Brain pericyte (primary cell): ENCODE results near the gene HORMAD2.

Experiments used
- DNase-seq: peaks from one replicate; pipeline ENCODE4 v3.0.0-alpha.2; 2012; ENCODE audit warnings: low read depth, low spot score

HORMAD2 gene

GRCh38 chr22:30161051-30161469 lies 80.8 kb downstream of the HORMAD2 start:
- DNase-seq: no peak

GRCh38 chr22:30167296-30167695 lies 87.0 kb downstream of the HORMAD2 start:
- no peak for DNase-seq

GRCh38 chr22:30167734-30168133 lies 87.5 kb downstream of the HORMAD2 start:
- DNase-seq: no peak

DNA sequence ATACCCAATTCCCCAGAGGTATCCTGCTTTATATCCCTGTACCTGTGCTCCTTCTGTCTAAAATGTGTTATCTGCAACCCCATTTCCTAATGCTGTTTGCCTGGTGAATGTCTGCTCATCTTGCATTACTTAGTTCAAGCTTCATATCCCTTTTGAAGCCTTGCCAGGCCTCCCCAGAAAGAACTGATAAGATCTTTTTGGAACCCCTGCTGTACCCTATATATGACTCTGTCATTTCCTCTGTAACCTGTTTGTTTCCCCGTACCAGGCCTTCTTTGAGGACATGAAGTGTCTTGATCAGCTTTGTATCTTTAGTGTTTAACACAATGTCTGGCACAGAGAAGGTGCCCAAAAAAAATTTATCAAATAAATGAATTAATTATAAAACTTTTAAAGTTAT lies 88.7 kb downstream of the HORMAD2 start:
- no peak for DNase-seq

GRCh38 chr22:30170129-30170528 lies 89.9 kb downstream of the HORMAD2 start:
- DNase-seq: no peak

DNA sequence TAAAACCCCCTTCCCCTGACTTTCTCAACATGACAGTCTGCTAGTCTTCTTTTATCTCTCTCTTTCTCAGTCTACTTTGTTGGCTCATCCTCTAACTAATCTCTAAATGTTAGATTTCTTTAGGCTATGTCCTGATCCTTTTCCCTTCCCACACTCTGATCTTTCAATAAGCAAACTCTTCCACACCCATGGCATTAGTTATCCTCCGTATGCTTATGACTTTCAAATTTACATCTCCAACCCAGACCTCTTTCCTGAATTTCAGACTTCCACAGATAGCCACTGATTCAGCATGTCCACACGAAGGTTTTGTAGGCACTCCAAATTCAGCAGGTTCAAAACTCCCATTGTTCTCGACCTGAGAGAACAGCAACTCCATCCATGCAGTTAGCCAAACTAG lies 90.7 kb downstream of the HORMAD2 start:
- no peak for DNase-seq

DNA sequence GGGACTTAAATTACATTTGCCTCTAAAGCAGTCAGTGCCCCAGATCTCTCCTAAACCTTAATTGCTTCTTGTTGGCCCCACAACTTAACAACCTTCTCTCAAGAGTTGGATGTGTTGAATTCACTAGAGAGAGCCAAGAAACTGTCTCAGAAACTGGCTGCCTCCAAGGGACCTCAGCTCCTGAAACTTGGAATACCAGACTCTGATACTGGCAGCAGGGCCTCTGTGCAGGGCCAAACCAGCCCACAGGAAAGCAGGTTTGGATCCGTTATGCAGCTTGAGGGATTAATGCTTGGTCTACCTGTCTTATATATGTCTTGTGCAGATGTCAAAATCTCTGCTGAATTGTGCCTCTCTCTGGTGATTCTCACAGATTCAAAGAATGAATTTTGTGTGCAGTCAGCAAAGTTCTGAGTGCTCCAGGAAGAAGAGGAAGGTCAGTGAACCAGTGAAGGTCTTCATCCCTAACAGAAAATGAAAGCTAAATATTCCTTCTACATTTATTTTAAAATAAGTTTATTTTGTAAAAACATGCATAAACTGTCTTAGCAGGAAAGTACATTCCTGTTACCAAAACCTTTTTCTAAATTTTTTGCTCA lies 95.5 kb downstream of the HORMAD2 start:
- DNase-seq: no peak

DNA sequence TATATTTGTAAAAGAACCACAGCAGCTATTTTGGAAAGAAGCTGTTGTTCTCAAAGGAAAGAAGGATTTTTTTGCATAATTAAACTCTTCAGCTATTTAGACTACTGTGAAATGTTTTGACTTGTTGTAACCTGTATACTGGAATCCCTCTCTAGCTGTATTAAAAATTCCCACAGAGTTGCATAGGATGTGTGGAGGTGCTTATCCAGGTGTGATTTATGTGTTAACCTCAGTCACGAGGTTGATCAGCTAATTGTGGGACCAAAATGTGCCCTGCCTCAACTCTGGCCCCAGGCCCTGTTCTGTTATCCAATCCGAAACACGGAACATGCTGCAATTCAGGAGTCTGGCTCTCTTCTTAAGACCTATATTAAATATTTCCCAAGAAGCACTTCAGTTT lies 96.2 kb downstream of the HORMAD2 start:
- DNase-seq: no peak

DNA sequence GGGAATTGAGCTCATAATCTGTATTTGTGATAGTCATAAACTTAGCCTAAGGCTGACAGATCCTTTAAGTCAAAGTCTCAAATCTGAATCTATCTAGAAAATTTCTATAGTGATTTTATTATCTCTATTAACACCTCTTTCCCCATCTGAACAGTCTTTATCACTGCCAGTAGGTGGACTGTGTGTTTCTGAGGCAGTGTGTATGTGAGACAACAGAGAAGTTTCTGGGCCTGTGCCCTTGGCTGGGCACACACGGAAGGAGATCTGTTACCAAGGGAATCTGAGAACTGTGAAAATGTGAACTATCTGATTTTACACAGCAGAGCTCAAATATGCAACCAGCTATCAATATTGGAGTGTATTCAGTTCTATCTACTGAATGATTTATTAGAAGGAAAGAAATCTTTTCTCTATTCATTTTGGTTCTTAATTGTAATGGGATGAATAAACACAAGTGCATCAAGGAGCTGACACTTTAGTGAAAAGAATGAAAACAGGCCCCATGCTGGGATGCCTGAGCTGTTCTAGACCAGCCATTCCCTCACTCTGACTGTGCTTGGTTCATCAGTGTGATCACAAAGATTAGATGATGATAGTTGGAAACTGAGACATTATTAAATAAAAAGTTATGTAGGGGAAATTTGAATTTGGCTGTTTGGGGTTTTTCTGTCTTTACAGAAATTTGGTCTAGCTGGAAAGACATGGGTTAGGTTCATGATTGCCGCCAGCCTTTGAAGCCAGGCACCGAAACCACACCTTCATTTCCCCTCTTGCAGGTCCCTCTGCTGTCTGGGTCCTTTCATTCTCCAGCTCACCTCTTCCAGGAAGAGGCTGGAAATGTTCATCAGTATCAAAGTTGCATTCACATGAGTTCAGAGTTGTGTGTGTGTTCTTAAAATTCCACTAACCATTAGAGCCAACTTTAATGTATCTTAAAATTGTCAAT lies 98.2 kb downstream of the HORMAD2 start:
- DNase-seq: no peak

DNA sequence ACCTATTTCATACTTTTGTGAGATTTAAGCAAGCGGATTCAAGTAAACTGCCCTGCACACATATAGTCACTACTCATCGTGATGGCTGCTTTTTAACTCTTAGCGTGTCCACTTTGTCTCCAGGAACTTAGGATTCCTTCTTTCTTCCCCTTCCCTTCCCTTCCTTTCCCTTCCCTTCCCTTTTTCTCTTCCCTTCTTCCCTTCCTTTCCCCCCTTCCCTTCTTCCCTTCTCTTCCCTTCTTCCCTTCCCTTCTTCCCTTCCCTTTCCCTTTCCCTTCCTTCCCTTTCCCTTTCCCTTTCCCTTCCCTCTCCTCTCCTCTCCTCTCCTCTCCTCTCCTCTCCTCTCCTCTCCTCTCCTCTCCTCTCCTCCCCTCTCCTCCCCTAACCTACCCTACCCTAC lies 100.4 kb downstream of the HORMAD2 start:
- DNase-seq: no peak

GRCh38 chr22:30181459-30182349 lies 101.4 kb downstream of the HORMAD2 start:
- DNase-seq: no peak

- DNase-seq: no peak
Measured at GRCh38 chr22:30182350-30182745, 102.1 kb downstream of the HORMAD2 start.

GRCh38 chr22:30182815-30183214 lies 102.6 kb downstream of the HORMAD2 start:
- no peak for DNase-seq

GRCh38 chr22:30183271-30183670 lies 103.0 kb downstream of the HORMAD2 start:
- DNase-seq: no peak

GRCh38 chr22:30183861-30184278 lies 103.6 kb downstream of the HORMAD2 start:
- no peak for DNase-seq

- DNase-seq: no peak
Measured at GRCh38 chr22:30185129-30185528, 104.9 kb downstream of the HORMAD2 start.

- no peak for DNase-seq
Measured at GRCh38 chr22:30185549-30185948, 105.3 kb downstream of the HORMAD2 start.

DNA sequence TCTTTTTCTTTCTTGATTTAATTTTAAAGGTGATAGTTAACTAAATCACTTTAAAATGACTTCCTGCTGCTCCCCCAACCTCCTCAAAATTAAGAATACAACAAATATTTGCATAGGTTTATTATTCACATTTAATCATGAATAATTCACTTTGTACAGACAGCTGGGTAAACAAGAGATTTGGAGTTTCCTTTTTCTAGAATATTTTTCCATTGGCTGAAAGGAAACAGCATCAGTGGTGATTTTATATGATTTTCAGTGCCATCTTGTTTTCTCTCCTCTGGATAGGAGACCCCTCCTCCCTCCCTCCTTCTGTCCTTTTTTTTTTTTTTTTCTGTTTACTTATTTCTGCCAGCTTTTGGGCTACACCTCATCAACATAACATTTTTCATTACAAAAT lies 105.8 kb downstream of the HORMAD2 start:
- no peak for DNase-seq

DNA sequence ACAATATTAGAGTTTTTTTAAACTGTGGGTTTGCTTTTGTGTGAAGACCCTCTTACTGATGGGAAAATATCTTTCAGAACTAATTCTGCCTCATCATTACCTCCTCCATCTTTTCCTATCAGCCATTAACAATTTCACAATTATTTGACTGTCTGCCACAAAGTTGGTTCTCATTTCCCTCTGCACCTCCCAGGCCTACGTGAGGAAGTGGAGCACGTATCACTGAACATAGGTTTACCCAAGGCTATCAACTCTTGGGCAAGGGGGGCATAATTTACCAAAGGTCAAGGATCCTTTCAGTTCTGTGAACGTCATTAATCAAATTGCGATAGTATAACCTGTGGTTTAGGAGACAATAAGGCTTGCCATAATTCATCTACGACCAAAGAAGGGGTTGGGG lies 106.2 kb downstream of the HORMAD2 start:
- no peak for DNase-seq

DNA sequence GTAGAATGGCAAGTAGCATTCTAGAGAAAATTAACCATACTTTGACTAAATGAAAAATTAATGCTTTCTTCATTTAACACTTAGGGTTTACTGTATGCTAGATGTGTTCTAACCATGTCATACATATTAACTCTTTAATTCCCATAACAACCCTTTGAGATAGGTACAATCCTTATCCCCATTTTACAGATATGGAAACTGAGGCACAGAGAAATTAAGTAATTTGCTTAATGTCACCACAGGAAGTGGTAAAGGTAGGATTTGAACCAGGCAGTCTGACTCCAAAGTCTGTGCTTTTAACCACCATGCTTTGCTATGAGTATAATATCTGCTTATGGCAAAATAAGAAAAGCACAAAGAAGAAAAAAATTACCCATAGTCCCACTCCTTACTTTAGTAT lies 106.8 kb downstream of the HORMAD2 start:
- no peak for DNase-seq

DNA sequence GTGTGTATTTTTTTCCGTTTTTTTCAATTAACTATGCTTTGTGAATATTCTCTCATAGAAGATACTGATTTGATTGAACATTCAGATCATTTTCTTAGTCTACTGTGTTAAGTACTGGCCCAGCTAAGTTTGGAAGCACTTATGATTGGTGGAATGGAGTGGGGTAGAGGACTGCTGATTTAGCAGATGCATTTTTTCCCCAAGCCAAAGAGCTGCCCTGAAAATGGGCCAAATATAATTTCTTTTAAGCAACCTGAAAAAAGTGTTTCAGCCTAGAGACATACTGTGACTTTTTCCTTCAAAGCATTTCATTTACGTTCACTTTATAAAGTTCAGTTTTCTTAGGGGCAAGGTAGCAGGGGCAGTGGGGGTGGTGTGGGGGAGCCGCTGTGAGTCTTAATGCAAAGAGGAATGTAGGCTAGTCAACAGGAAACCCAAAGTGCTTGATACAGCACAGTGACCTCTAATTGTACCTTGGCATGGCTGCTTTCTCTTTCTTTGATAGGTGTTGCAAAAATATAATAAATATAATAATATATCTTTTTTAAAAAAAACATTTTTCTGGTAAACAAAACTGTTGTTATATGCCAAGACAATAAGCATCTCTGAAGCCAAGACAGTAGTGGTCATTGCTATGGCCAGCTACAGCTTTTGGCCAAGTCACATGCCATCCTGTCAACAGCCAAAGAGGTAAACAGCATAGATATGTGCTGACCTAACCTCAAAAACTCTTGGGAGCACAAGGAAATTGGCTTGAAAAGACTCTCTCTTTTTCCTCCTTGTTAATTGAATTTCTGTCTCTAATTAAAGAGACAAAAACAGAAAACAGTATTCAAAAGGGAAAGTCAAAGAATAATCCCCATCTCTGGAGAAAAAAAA lies 107.5 kb downstream of the HORMAD2 start:
- no peak for DNase-seq
